GM19193 (cell line): ENCODE results near the gene NR3C1.

ENCODE experiments used
- POLR2A ChIP-seq: IDR thresholded peaks from 4 replicates; pipeline ENCODE4 v1.6.1; 2011; ENCODE audit not compliant: insufficient read depth, insufficient read length; ENCODE audit errors: extremely low read depth

The NR3C1 gene

GRCh38 chr5:143372187-143372829, 31.2 kb downstream of the NR3C1 start:
- TF ChIP-seq POLR2A = no peak

GRCh38 chr5:143370440-143370839, 33.0 kb downstream of the NR3C1 start:
- TF ChIP-seq POLR2A = no peak

GRCh38 chr5:143364061-143364460, 39.4 kb downstream of the NR3C1 start:
- no peak for TF ChIP-seq POLR2A

GRCh38 chr5:143362664-143363227, 40.7 kb downstream of the NR3C1 start:
- TF ChIP-seq POLR2A = no peak

GRCh38 chr5:143361438-143361837, 42.0 kb downstream of the NR3C1 start:
- no peak for TF ChIP-seq POLR2A

- no peak for TF ChIP-seq POLR2A
These were observed 42.7 kb downstream of the NR3C1 start for GRCh38 chr5:143360755-143361154.

GRCh38 chr5:143359869-143360268, 43.6 kb downstream of the NR3C1 start:
- no peak for TF ChIP-seq POLR2A

- no peak for TF ChIP-seq POLR2A
These were observed 46.5 kb downstream of the NR3C1 start for GRCh38 chr5:143356855-143357583.

- no peak for TF ChIP-seq POLR2A
These were observed 47.8 kb downstream of the NR3C1 start for GRCh38 chr5:143355710-143356109.

- no peak for TF ChIP-seq POLR2A
These were observed 49.5 kb downstream of the NR3C1 start for GRCh38 chr5:143354025-143354424.

GRCh38 chr5:143352691-143353090, 50.8 kb downstream of the NR3C1 start:
- TF ChIP-seq POLR2A = no peak

- TF ChIP-seq POLR2A = no peak
These were observed 52.5 kb downstream of the NR3C1 start for GRCh38 chr5:143350751-143351602.

- TF ChIP-seq POLR2A = no peak
These were observed 53.1 kb downstream of the NR3C1 start for GRCh38 chr5:143350341-143350740.

- TF ChIP-seq POLR2A = no peak
These were observed 54.3 kb downstream of the NR3C1 start for GRCh38 chr5:143349177-143349576.

GRCh38 chr5:143347698-143348344, 55.7 kb downstream of the NR3C1 start:
- no peak for TF ChIP-seq POLR2A
